NOMO-1 treated with dmso at 0.1 percent for 144 hours (cell line): ENCODE results near the gene CBY1.

ENCODE experiments used
- DNase-seq: peaks from one replicate; lab custom pipeline; 2025; ENCODE audit not compliant: unreplicated experiment; lab: John Stamatoyannopoulos, UW

Gene CBY1

GRCh38 chr22:38649841-38650522, 6.5 kb upstream of the CBY1 start:
- DNase-seq, result no peak

GRCh38 chr22:38652859-38653258, 3.6 kb upstream of the CBY1 start:
- no peak for DNase-seq

- no peak for DNase-seq
Measured at GRCh38 chr22:38653741-38654140, 2.7 kb upstream of the CBY1 start.

GRCh38 chr22:38655519-38656255, 751 bp upstream of the CBY1 start:
- DNase-seq, result no peak

GRCh38 chr22:38657045-38657909, 839 bp downstream of the CBY1 start:
- DNase-seq, result no peak

- DNase-seq, result no peak
Measured at GRCh38 chr22:38674888-38675287, 18.4 kb downstream of the CBY1 start.

- DNase-seq, result no peak
Measured at GRCh38 chr22:38675833-38676232, 19.4 kb downstream of the CBY1 start.

GRCh38 chr22:38681582-38682335, 25.3 kb downstream of the CBY1 start, which contains the start of gene TOMM22:
Gene TOMM22, plus strand, starts transcription at chr22:38681957. Its CDS starts 22 bp downstream, at chr22:38681979.
- peak; percentile 89 for DNase-seq

- no peak for DNase-seq
Measured at GRCh38 chr22:38684895-38685294, 28.5 kb downstream of the CBY1 start.

- no peak for DNase-seq
Measured at GRCh38 chr22:38685761-38686160, 29.3 kb downstream of the CBY1 start.

- DNase-seq, result no peak
Measured at GRCh38 chr22:38689651-38690050, 33.2 kb downstream of the CBY1 start.

- no peak for DNase-seq
Measured at GRCh38 chr22:38694049-38694448, 37.6 kb downstream of the CBY1 start.

GRCh38 chr22:38694940-38695339, 38.5 kb downstream of the CBY1 start:
- DNase-seq, result no peak

- DNase-seq, result no peak
Measured at GRCh38 chr22:38696606-38697424, 40.4 kb downstream of the CBY1 start.

GRCh38 chr22:38697425-38698089, 41.1 kb downstream of the CBY1 start:
- DNase-seq, result no peak

- no peak for DNase-seq
Measured at GRCh38 chr22:38698407-38699094, 42.1 kb downstream of the CBY1 start.

- DNase-seq, result no peak
Measured at GRCh38 chr22:38699143-38699542, 42.7 kb downstream of the CBY1 start.

- DNase-seq, result no peak
Measured at GRCh38 chr22:38699784-38700183, 43.3 kb downstream of the CBY1 start.

GRCh38 chr22:38700270-38700788, 43.9 kb downstream of the CBY1 start:
- peak; percentile 31 for DNase-seq
